KG1 (cell line): ENCODE measurements around the gene RRP12.
"Not testable (repeated sequence)": the region's sequence is repeated elsewhere in the genome, so short reads cannot be mapped to it uniquely, and the experiment has no call there.

Experiments used
- DNase-seq: peaks from one replicate; lab custom pipeline; 2025; lab: John Stamatoyannopoulos, UW

Gene RRP12

GRCh38 chr10:97406483-97406882 lies 5.3 kb upstream of the RRP12 start:
- not testable (repeated sequence) for DNase-seq

GRCh38 chr10:97406064-97406463 lies 4.9 kb upstream of the RRP12 start:
- peak; percentile 89 for DNase-seq

- no peak for DNase-seq
These were observed 2.9 kb upstream of the RRP12 start for GRCh38 chr10:97404044-97404443.

DNA sequence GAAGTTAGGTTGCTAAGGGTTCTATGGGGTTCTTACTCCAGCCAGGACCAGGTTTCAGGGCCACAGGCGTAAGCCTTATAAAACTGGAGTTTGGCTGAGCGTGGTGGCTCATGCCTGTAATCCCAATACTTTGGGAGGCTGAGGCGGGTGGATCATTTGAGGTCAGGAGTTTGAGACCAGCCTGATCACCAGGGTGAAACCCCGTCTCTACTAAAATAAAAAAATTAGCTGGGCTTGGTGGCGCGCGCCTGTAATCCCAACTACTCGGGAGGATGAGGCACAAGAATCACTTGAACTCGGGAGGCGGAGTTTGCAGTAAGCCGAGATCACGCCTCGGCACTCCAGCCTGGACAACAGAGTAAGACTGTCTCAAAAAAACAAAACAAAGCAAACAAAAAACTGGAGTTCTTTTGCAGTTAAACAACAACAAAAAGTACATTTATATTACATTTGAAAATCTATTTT lies 347 bp upstream of the RRP12 start:
- no peak for DNase-seq

GRCh38 chr10:97399843-97400545 lies 1.1 kb downstream of the RRP12 start:
- peak; percentile 48 for DNase-seq

DNA sequence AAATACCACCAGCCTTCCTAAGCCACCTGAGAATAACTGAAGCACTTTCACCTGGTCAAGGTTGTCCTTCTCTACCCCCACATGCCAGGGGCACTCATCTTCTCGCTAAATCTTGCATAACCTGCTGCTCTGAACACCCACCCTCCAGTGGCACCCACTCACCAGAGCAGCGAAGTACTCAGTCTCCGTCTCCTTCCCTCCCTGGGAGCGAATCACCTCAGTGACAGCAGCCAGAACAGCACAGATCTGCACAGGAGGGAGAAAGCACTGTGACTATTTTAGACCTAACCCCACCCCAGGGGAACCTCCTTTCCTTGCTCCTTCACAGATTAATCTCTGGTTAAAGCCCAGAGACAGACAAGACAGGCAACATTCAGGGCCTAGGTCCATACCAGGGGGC lies 5.1 kb downstream of the RRP12 start:
- no peak for DNase-seq

- DNase-seq: no peak
These were observed 8.0 kb downstream of the RRP12 start for GRCh38 chr10:97393034-97393573.

GRCh38 chr10:97390091-97390490 lies 11.0 kb downstream of the RRP12 start:
- DNase-seq: no peak

GRCh38 chr10:97388152-97388551 lies 13.0 kb downstream of the RRP12 start:
- no peak for DNase-seq

DNA sequence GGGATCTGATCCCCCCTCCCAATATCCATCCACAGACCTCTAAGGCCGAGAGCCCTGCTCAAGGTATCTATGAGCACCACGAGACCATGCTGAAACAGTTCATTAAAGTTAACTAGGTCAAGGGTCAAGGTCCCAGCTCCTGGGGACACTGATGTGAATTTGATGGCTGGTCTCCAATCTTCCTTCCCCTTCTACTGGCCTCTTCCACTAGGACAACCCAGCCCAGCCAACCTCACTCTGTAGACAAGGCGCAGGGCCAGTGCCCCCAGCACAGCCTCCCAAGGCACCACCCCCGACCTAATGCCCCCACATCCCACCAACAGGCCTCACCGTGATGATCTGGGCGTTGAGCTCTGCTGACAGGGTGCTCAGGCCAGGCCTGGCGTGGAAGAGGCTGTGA lies 15.6 kb downstream of the RRP12 start:
- DNase-seq: no peak

DNA sequence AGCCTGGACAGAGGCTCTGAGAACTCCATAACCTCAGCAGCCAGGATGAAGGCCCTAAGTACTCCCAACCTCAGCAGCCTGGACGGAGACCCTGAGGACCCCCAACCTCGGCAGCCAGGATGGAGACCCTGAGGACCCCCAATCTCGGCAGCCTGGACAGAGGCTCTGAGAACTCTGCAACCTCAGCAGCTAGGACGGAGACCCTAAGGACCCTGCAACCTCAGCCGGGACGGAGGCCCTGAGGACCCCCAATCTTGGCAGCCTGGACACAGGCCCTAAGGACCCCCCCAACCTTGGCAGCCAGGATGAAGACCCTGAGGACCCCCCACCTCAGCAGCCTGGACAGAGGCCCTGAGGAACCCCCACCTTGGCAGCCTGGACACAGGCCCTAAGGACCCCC lies 16.5 kb downstream of the RRP12 start:
- DNase-seq: no peak

GRCh38 chr10:97384156-97384555 lies 17.0 kb downstream of the RRP12 start:
- no peak for DNase-seq

DNA sequence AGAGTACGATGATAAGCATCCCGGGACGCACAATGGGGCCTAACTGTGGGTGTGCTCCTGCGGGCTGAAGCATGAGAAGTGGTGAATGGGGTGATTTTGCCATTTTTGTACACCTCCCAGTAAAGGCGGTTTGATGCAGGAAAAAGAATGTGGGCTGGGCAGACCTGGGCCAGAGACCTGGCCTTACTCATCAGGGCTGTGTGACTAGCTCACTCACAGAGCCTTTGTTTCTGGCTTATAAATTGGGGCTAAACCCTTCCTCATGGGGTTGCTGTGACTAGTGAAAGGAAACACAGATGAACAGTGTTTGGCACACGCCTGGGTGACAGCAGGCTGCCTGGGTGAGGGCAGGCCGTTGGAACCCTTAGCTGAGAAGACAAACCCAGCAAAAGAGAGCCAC lies 18.0 kb downstream of the RRP12 start:
- no peak for DNase-seq

DNA sequence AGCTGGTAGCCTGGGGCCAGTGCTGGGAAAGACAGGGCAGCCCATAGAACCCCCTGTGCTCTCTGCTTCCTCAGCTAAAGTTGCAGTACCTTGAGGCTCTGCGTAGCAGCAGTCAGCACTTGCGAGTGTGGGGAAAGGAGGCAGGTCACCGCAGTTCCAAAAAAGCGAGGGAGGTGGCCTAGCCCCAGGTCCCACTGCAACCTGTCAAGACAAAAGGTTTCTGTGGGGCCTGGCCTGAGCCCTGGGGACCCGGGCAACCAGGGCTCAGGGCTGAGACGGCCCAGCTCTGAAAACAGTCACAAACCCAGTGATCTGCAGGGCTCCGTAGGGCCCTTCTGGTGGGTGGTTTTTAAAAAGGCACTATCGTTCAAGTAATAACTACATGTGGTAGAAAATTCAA lies 19.5 kb downstream of the RRP12 start:
- DNase-seq: no peak

DNA sequence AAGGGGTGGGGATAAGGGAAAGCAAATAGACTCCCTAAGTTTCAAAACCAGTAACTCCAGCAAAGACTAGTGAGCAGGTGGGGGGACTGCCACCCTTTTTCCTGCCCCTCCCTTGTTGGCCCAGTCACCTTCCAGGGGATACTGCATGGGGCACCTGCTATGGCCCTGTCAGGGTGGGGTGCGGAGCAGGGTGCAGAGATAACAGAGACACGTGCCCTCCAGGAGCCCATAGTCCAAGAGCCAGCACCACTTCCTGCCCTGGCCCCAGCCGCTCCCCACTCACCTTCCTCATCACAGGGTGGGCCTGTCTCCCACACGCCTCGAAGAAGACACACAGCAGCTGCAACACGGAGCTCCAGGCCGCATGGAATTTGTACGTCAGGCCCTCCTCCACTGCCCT lies 20.6 kb downstream of the RRP12 start:
- DNase-seq: no peak

DNA sequence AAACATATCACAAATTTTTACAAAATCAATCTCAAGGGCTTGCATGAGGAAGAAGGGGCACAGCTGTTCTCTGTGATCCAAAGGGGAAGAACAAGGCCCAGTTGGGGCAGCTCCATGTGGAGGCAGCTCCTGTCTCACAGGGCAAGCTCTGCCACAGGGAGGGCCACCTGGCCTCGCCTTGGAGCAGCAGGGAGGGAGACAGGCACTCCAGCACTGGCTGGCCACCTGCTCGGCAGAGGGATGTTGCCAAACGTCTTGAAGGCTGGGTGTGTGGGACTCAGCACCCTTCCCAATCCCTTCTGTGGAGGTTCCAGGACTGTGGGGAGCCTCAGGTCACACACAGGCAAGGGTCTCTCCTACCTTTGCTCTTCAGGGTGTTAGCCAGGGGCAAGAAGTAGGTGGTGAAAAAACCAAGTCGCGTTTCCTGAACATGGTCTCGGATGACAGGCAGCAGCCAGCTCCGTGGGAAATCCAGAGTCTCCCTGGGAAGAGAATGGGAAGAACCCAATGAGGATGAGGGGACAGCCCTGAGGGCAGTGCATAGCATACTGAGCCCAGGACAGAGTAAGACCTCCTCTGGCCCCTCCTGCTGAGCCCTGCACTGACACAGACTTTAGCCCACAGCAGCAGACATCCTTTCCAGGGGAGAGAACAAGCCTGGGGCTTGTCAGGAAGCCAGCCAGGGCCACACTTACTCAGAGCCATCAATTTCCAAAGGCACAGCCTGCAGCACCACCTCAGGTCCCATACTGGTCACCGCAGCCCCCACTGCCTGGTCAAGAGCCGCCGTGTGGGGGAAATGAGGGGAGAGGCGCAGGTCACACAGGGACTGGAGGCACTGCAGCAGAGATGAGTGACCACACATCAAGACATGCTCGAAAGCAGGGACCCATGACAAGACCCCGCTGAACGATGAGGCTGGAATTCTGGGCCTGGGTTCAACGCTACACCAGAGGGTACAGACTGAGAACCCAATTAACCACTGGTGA lies 21.9 kb downstream of the RRP12 start:
- no peak for DNase-seq

- DNase-seq: no peak
These were observed 24.7 kb downstream of the RRP12 start for GRCh38 chr10:97376413-97376812.

DNA sequence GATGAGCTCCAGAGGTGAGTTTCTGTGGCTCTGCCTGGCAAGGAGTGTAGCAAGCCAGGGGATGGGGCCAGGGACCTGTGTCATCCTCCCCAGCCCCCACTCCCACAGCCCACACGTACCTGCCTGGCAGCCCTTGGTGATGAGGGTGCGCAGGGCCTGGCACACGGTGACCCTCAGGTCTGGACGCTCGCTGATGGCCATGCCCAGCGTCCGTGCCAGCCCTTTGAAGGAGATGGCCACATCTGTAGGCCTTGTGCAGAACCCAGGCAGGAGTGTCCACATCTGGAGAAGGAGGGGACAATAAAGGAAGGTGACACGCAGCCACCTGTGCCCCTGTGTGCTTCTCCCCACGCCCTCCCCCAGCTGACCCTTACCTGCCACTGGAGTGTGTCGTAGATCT lies 27.7 kb downstream of the RRP12 start:
- DNase-seq: no peak

DNA sequence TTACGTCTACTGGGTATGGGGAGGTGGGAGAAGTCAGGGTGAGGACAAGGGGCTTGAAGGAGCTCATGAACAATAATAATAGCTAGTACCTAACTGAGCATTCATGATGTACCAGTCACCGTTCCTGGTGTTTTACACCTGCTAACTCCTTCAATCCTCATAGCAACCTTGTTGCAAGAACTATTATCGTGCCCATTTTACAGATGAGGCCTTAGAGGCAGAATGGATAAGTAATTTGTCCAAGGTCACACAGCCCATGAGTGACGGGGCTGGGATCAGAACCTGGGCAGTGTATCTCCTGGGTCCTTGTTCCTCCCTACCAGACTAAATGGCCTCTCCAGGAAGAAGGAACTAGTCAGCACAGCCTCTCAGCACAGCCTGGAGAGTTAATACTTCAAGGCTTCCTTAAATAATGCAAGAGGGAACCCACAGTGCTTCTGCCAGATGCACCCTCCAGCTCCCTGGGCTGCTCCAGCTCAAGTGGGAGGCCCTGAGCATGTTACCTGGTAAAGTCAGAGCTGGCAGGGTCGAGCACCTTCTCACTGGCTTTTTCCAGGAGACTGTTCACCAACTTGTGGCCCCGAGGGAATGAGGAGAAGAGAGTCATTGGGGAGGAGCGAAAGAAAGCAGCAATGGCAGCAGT lies 28.8 kb downstream of the RRP12 start:
- no peak for DNase-seq

GRCh38 chr10:97371696-97372095 lies 29.4 kb downstream of the RRP12 start:
- DNase-seq: no peak

DNA sequence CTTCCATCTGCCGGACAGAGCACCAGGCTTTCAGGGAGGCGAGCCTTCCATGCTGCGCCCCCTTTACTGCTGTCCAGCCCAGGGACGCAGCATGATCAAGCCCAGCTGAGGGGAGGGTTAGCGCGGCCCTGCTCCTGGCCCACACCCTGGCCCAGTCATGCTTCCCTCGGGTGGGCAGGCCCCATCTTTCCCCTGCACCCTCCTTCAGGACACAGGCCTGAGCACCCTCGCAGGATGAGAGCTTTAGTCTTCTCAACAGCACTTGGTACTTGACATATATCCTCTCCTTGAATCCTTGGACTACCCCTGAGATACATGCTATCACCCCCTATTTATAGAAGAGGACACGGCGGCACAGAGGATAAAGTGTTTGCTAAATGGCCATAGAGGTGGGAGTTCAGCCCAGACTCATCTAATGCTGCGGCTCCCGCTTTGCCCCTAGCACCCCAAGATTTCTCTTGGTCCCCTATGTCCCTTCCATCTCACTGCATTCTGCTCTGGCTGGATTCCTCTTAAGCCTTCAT lies 34.0 kb downstream of the RRP12 start:
- DNase-seq: no peak

DNA sequence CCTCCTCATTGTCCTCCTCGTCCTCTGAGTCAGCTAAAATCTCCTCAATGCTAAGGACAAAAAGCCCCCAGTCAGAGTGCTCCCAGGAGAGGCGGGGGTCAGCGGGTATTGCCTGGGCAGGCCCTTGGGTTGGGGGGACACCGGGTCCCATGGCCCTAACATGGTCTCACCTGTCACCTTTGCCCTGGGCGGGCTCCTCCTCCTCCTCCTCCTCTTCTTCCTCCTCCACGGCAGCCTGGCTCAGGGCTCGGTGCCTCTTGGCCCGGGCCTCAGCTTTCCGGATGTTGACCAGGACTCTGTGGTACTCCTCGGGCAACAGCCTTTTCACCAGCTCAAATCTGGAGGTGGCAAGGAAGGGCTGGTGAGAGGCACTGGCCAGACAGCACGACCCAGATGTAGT lies 34.6 kb downstream of the RRP12 start:
- DNase-seq: no peak
